Kidney epithelial cell (primary cell): Measurements from ENCODE around the gene SLC6A8. TPM values are rescaled to one million over a fixed set of nuclear protein-coding genes. Genes with fewer than 3 reads are reported as not detected.
"Not testable (repeated sequence)": the region's sequence is repeated elsewhere in the genome, so short reads cannot be mapped to it uniquely, and the experiment has no call there.

Source experiments
- DNase-seq: peaks from one replicate; pipeline ENCODE4 v3.0.0-alpha.2; 2010; ENCODE audit warnings: low read depth
- H3K27me3 ChIP-seq: 2 replicates; pipeline ENCODE4 v1.6.0; 2011; ENCODE audit warnings: low read length; ENCODE audit not compliant: control insufficient read depth, insufficient read depth
- H3K36me3 ChIP-seq: 2 replicates; pipeline ENCODE4 v1.5.1; 2011; ENCODE audit warnings: low read length; ENCODE audit not compliant: control insufficient read depth, insufficient read depth
- H3K4me3 ChIP-seq: 2 replicates; pipeline ENCODE4 v1.5.1; 2011; ENCODE audit warnings: low read depth, mild to moderate bottlenecking, control low read depth, low read length
- total RNA-seq: library from RNA; depleted of rRNA; stranded (reverse); fragments of >200 nt; gene quantifications from 2 replicates; pipeline ENCODE4 v1.2.3, GENCODE V29; 2015
- TF ChIP-seq, protein P1 (sequence below): IDR thresholded peaks from 2 replicates; pipeline ENCODE4 v1.5.1; 2011; ENCODE audit warnings: mild to moderate bottlenecking, moderate library complexity, low read length, control low read depth, inconsistent platforms; ENCODE audit not compliant: insufficient read depth, poor library complexity, severe bottlenecking

SLC6A8 gene
- total RNA-seq, 1 donor from 2014 or later, result 35.0 TPM

DNA sequence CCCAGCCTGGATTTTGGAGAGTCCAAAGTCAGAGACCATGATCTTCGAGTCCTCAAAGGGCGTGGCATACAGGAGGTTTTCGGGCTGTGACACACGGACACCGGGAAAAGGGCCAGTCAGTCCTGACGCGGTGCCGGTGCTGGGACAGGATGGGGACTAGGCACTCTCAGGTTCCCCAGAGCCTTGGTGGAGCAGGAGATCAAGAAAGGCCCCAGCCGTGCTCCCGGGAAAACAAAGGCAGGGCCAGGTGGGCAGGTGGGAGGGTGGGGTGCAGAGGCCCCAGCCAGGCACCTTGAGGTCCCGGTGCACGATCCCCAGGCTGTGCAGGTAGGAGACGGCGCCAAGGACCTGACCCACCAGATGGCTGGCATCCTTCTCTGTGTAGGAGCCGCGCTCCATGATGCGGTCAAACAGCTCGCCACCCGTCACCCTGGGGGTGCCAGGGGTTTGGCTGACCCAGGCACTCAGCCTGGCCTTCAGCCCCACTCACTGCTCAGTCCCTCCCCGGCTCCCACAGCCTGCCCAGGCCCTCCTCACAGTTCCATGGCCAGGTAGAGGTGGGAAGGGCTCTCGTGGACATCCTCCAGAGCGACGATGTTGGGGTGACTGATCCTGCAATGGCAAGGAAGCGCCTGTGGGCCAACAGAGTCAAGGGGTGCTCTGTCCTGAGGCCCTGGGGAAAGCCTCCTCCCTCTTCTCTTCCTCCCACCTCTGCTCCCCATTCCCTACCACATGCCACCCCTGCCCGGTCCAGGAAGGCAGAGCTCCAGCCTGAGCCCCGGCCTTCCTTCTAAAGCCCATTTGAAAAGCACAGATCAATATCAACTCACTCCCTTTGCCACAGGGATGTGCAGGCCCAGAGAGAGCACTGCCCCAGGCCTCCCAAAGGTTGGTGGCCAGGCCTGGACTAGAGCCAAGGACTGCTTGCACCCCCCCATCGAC is 15.9 kb upstream of the SLC6A8 start:
- TF ChIP-seq, protein P1, sequence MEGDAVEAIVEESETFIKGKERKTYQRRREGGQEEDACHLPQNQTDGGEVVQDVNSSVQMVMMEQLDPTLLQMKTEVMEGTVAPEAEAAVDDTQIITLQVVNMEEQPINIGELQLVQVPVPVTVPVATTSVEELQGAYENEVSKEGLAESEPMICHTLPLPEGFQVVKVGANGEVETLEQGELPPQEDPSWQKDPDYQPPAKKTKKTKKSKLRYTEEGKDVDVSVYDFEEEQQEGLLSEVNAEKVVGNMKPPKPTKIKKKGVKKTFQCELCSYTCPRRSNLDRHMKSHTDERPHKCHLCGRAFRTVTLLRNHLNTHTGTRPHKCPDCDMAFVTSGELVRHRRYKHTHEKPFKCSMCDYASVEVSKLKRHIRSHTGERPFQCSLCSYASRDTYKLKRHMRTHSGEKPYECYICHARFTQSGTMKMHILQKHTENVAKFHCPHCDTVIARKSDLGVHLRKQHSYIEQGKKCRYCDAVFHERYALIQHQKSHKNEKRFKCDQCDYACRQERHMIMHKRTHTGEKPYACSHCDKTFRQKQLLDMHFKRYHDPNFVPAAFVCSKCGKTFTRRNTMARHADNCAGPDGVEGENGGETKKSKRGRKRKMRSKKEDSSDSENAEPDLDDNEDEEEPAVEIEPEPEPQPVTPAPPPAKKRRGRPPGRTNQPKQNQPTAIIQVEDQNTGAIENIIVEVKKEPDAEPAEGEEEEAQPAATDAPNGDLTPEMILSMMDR, result no peak
- no peaks in the 10 kb centered on the region for H3K36me3 ChIP-seq
- DNase-seq, result no peak
- H3K27me3 ChIP-seq, result peaks cover 24% of the 10 kb centered on the region
- H3K4me3 ChIP-seq, result no peak overlapping the region

DNA sequence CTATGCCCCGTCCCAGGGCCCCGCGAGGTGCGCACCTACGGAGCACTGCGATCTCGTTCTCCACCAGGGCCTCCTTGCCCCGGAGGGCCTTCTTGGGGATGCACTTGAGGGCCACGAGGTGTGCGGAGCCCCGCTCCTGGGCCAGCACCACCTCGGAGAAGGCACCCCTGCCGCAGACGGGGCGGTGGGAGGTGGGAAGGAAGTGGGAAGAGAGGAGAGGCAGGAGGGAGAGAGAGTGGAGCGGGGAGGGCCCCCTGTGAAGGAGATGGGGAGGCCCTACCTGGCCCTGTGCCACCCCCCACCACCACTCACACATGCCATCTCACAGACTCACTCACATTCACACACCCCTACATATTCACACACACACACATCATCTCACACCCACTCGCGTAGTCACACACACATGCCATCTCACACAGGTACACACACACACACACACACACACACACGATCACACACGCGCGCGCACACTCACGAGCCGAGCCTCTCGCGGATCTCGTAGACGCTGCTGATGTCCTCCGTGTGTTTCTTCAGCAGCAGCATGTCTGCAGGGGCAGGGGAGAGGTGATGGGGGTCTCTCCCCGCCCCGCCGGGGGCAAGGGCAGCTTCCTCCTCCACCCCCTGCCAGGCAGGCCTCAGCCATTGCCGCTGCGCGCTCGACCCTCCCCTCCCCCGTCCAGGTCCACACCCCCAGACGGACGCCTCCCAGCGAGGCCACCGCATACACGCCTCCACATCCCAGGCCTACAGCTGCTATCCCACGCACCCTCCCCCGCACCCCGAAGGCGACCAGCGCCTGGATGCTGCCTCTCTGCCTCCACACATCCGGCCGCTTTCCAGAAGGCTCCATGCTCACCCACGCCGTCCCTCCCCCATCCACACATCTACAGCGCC is 14.9 kb upstream of the SLC6A8 start:
- no peak overlapping the region for H3K4me3 ChIP-seq
- TF ChIP-seq, protein P1, result no peak
- H3K36me3 ChIP-seq, result no peaks in the 10 kb centered on the region
- no peak for DNase-seq
- peaks cover 18% of the 10 kb centered on the region for H3K27me3 ChIP-seq

DNA sequence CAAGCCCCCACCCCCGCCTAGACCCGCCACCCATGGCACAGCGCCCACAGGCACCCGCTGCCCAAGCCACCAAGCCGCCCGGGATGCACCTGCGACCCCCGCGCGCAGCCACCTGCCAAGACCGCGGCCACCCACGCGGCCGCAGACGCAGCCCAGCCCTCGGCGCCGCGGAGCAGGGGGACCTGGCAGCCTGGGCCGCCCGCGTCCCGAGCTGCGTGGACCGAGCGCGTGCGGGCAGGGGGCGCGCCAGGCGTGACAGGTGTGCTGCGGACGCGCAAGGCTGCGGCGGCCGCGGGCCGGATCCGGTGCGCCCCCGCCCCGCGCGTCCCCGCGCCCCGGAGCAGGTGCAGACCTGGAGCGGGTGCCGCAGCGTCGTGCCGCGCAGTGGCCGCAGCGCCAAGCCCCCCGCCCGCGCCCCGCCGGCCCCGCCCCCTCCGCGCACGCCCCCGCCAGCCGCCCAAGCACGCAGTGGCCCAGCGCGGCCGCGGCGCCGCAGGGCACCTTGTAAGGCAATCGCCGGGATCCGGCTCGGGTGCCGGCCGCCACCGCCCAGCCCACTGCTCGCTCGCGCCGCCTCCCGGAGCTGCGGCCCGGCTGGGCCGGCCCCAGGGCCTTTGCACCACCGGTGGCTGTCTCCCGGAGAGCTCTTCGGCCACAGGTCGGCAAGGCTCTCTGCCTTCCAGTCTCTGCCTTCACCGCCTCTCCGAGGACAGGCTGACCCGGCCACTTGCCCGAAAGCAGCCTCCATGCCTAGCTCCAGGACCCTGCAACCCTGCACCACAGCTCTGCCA is 14.1 kb upstream of the SLC6A8 start, which contains the start of gene PNCK:
TSS of gene PNCK (minus strand) at position 386 of the 791 bp plus-strand sequence. CDS start 737 bp downstream, outside the sequence.
- peaks cover 18% of the 10 kb centered on the region for H3K27me3 ChIP-seq
- H3K4me3 ChIP-seq, result no peak within 1 kb of the TSS
- no peak for DNase-seq
- TF ChIP-seq, protein P1, result no peak
- H3K36me3 ChIP-seq, result no peaks in the 10 kb centered on the region

DNA sequence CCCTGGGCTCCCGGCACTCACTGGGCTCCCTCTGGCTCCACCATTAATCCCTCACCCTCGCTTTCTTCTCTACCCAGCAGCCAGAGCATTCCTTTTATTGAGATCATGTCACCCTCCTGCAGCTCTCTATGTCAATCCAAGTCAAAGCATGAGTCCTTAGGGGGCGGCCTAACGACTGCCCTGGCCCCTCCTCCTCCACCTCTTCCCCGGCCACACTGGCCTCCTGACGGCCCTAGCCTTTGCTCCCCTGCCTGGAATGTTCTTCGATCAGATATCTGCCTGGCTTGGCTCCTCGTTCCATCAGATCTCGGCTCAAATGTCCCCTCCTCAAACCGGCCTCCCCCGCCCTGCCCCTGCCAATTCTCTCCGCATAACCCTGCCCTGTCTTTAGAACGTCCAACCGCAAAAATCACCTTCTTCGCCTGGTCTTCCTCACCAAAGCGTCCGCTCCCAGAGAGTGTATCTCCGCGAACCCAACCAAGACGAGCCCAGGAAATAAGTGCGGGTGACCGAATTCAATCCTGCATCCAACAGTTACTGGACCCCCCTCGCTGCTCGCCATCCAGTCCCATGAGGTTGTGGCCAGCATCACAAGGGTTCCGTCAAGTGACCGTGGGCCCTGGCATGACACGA is 13.4 kb upstream of the SLC6A8 start:
- Histone ChIP-seq H3K36me3 (no peaks in the 10 kb centered on the region), H3K27me3 (peaks cover 18% of the 10 kb centered on the region), H3K4me3 (no peak overlapping the region)
- TF ChIP-seq, protein P1, result no peak
- no peak for DNase-seq

DNA sequence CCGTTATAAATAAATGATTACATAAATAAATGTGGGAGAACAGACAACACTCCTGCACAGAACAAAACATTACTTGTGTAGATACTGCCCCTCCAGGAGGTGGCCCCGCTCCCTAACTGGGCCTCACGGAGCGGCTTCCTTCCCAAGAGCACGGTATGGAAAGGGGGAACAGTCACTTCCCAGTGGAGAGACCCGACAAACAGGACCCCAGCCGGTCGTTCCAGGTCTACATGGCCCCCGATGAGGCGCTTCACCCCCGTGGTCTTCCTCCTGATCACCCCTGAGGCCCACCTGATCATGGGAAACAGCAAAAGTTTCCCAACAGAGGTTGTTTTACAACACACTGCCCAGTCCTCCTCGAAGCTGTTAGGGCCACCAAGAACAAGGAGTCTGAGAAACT is 6.6 kb upstream of the SLC6A8 start:
- TF ChIP-seq, protein P1, result no peak
- no peaks in the 10 kb centered on the region for H3K36me3 ChIP-seq
- peaks cover 14% of the 10 kb centered on the region for H3K27me3 ChIP-seq
- no peak for DNase-seq
- H3K4me3 ChIP-seq, result no peak overlapping the region

DNA sequence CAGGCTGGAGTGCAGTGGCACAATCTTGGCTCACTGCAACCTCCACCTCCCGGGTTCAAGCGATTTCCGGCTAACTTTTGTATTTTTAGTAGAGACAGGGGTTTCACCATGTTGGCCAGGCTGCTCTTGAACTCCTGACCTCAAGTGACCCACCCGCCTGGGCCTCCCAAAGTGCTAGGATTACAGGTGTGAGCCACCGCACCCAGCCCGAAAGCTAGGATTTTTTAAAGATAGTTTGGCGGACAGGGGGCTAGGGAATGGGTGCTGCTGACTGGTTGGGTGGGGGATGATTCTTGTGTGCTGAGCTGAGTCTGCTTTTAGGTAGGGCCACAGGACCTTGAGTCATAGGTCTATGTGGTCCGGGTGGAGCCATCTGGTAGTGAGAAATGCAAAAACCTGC is 4.2 kb upstream of the SLC6A8 start:
- DNase-seq, H3K36me3 ChIP-seq, H3K4me3 ChIP-seq: not testable (repeated sequence)
- peaks cover 14% of the 10 kb centered on the region for H3K27me3 ChIP-seq
